ENCODE results near the gene EPN3.

Gene EPN3

GRCh38 chr17:50532452-50533024 lies at the start of gene EPN3:
EPN3 (plus strand) TSS chr17:50532735; CDS start chr17:50536557, 3,822 bp downstream.
- DNase-seq (ENCODE audit: insufficient read length, low spot score) (no peak), FAIRE-seq (no peak)

- FAIRE-seq, result no peak
- DNase-seq (ENCODE audit: insufficient read length, low spot score), result no peak
These were observed 49.3 kb upstream of the EPN3 start for GRCh38 chr17:50483266-50483665.

- FAIRE-seq (no peak), DNase-seq (ENCODE audit: insufficient read length, low spot score) (no peak)
These were observed 48.0 kb upstream of the EPN3 start for GRCh38 chr17:50484386-50485155.

GRCh38 chr17:50487213-50488096 lies 45.1 kb upstream of the EPN3 start:
- DNase-seq (ENCODE audit: insufficient read length, low spot score), result no peak
- no peak for FAIRE-seq

GRCh38 chr17:50488880-50489279 lies 43.7 kb upstream of the EPN3 start:
- no peak for DNase-seq (ENCODE audit: insufficient read length, low spot score)
- FAIRE-seq, result no peak

- DNase-seq (ENCODE audit: insufficient read length, low spot score), result no peak
- no peak for FAIRE-seq
These were observed 41.0 kb upstream of the EPN3 start for GRCh38 chr17:50491505-50491904.

GRCh38 chr17:50492214-50492613 lies 40.3 kb upstream of the EPN3 start:
- FAIRE-seq (no peak), DNase-seq (ENCODE audit: insufficient read length, low spot score) (no peak)

GRCh38 chr17:50493744-50494143 lies 38.8 kb upstream of the EPN3 start:
- FAIRE-seq (no peak), DNase-seq (ENCODE audit: insufficient read length, low spot score) (no peak)

GRCh38 chr17:50495217-50495823 lies 37.2 kb upstream of the EPN3 start:
- FAIRE-seq (no peak), DNase-seq (ENCODE audit: insufficient read length, low spot score) (no peak)

GRCh38 chr17:50495918-50496317 lies 36.6 kb upstream of the EPN3 start:
- FAIRE-seq (no peak), DNase-seq (ENCODE audit: insufficient read length, low spot score) (no peak)

- no peak for DNase-seq (ENCODE audit: insufficient read length, low spot score)
- FAIRE-seq, result no peak
These were observed 34.3 kb upstream of the EPN3 start for GRCh38 chr17:50498021-50498874.

- DNase-seq (ENCODE audit: insufficient read length, low spot score) (no peak), FAIRE-seq (no peak)
These were observed 33.3 kb upstream of the EPN3 start for GRCh38 chr17:50499270-50499669.

- DNase-seq (ENCODE audit: insufficient read length, low spot score), result no peak
- no peak for FAIRE-seq
These were observed 32.8 kb upstream of the EPN3 start for GRCh38 chr17:50499721-50500120.

GRCh38 chr17:50501054-50501453 lies 31.5 kb upstream of the EPN3 start:
- DNase-seq (ENCODE audit: insufficient read length, low spot score) (no peak), FAIRE-seq (no peak)

GRCh38 chr17:50502301-50502990 lies 30.1 kb upstream of the EPN3 start:
- no peak for DNase-seq (ENCODE audit: insufficient read length, low spot score)
- FAIRE-seq, result no peak

GRCh38 chr17:50505591-50506130 lies 26.9 kb upstream of the EPN3 start:
- DNase-seq (ENCODE audit: insufficient read length, low spot score), result no peak
- no peak for FAIRE-seq

- no peak for DNase-seq (ENCODE audit: insufficient read length, low spot score)
- no peak for FAIRE-seq
These were observed 26.2 kb upstream of the EPN3 start for GRCh38 chr17:50506298-50506697.

- no peak for FAIRE-seq
These were observed 24.5 kb upstream of the EPN3 start, which contains the start of gene MYCBPAP for GRCh38 chr17:50507871-50508572. MYCBPAP (plus strand) TSS chr17:50508439; CDS start chr17:50508675, 236 bp downstream.

More at GRCh38 chr17:50507871-50508572, 24.5 kb upstream of the EPN3 start, which contains the start of gene MYCBPAP:
- DNase-seq (ENCODE audit: insufficient read length, low spot score), result peak; percentile 67

Measured in GM19239 (cell line).